Measurements from ENCODE around the gene ARHGAP24. TPM values are rescaled to one million over a fixed set of nuclear protein-coding genes. Genes with fewer than 3 reads are reported as not detected.

ARHGAP24 gene
- total and polyA plus RNA-seq, 10 of the 15 experiments (the other 5 are each of a cell fraction or from before 2014, with no cell fraction given): 0.10 to 4.2 (median 0.52) TPM

- DNase-seq (ENCODE audit: low read depth, low spot score) (no peak), ATAC-seq (no peak), FAIRE-seq (no peak)
- 50% methylated on average over 3 of the region's 3 CpGs for WGBS (ENCODE audit: insufficient coverage, insufficient replicate concordance, low lambda C conversion rate, missing lambda C conversion rate)
- no peak overlapping the region for H3K4me3 ChIP-seq
- no peak overlapping the region for H3K4me2 ChIP-seq (ENCODE audit: control insufficient read depth, insufficient read depth)
- H3K79me2 ChIP-seq (ENCODE audit: control insufficient read depth, insufficient read depth, low read length): no peaks in the 10 kb centered on the region
- intact Hi-C loops (cut with micrococcal nuclease; ENCODE audit: unreplicated experiment): no loop called here
- no TSS peak for BruUV-seq (replicated peaks)
- POLR2A ChIA-PET: no interaction called here
- H3K36me3 ChIP-seq (ENCODE audit: control insufficient read depth in 2 of 2, insufficient read depth in 2 of 2, low read length in 1 of 2): no peaks in the 10 kb centered on the region
- TF ChIP-seq SMC3 (IDR thresholded peaks at IDR 0.05; ENCODE audit: borderline replicate concordance, low read length) (no peak), IRF5 (IDR thresholded peaks at IDR 0.05; ENCODE audit: borderline replicate concordance) (no peak), SMAD5 (IDR thresholded peaks at IDR 0.05; ENCODE audit: low read depth) (no peak), CBX3 (IDR thresholded peaks at IDR 0.05; ENCODE audit: borderline replicate concordance, low read depth) (no peak), HSF1 (IDR thresholded peaks at IDR 0.05; ENCODE audit: low read depth, low read length) (no peak), BCL3 (IDR thresholded peaks at IDR 0.05; ENCODE audit: borderline replicate concordance, insufficient read depth, low read depth, low read length, poor library complexity, severe bottlenecking) (no peak), JUND (IDR thresholded peaks at IDR 0.05; ENCODE audit: low read depth, low read length) (no peak), RBBP5 (conservative IDR thresholded peaks at IDR 0.05) (no peak), PKNOX1 (IDR thresholded peaks at IDR 0.05) (no peak)
- H4K20me1 ChIP-seq (ENCODE audit: control insufficient read depth, insufficient read depth): no peaks in the 10 kb centered on the region
- H2AFZ ChIP-seq (ENCODE audit: control insufficient read depth, low read depth, low read length): no peak overlapping the region
- SMC1A ChIA-PET (ENCODE audit: uncharacterized antibody, unreplicated experiment): interaction anchor here (0.9 to 1.7 kb wide), 6 partner anchors 9 to 259 kb away, joined by 3 to 4 read pairs (median 4); partner anchors contain the start of gene ARHGAP24
- H3K27me3 ChIP-seq (replicated peaks in 1 of 2; ENCODE audit: control insufficient read depth in 2 of 2, insufficient read depth in 2 of 2, low read length in 1 of 2): no peaks in the 10 kb centered on the region; a peak in 1 of 4 replicates
- H3K9me3 ChIP-seq (replicated peaks; ENCODE audit: control insufficient read depth, insufficient read depth, low read length): no peaks in the 10 kb centered on the region
- in situ Hi-C loops (cut with MboI): no loop called here
- CTCF ChIA-PET: interaction anchor here (1.0 to 1.6 kb wide), 6 partner anchors 17 to 313 kb away, joined by 3 to 5 read pairs (median 4); no protein-coding TSS in a partner anchor
- H3K27ac ChIP-seq (ENCODE audit: control insufficient read depth, insufficient read depth): no peak overlapping the region
- no peak overlapping the region for H3K9ac ChIP-seq (ENCODE audit: control insufficient read depth, insufficient read depth, low read length)
- no peaks in the 10 kb centered on the region for H3K4me1 ChIP-seq (ENCODE audit: control insufficient read depth, insufficient read depth, low read length)
- RAD21 ChIA-PET (ENCODE audit: unreplicated experiment): interaction anchor here (0.9 kb wide), 2 partner anchors 32 to 257 kb away, joined by 3 read pairs; no protein-coding TSS in a partner anchor
Measured at GRCh38 chr4:85489273-85489981, 14.5 kb downstream of the ARHGAP24 start.
